DMS 273 (cell line): ENCODE data around the gene LAPTM4A.
A peak's percentile ranks its signal among the peaks of the same experiment; 100 is the strongest.

ENCODE experiments used
- DNase-seq: peaks from one replicate; lab custom pipeline; 2025; ENCODE audit not compliant: unreplicated experiment; lab: John Stamatoyannopoulos, UW

LAPTM4A gene

GRCh38 chr2:20025065-20025786 is 26.2 kb downstream of the LAPTM4A start:
- DNase-seq = no peak

- DNase-seq = no peak
Observed at GRCh38 chr2:20023688-20024087, 27.7 kb downstream of the LAPTM4A start.

DNA sequence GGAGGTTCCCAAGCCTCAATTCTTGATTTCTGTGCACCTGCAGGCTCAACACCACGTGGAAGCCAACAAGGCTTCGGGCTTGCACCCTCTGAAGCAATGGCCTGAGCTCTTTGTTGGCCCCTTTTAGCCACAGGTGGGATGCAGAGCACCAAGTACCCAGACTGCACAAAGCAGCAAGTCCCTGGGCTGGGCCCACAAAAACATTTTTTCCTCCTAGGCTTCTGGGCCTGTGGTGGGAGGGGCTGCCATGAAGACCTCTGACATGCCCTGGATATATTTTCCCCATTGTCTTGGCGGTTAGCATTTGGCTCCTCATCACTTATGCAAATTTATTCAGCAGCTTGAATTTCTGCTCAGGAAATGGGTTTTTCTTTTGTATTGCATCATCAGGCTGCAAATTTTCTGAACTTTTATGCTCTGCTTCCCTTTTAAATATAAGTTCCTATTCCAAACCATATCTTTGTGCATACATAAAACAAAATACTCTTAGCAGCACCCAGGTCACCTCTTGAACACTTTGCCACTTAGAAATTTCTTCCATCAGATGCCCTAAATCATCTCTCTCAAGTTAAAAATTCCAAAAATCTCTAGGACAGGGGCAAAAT is 29.9 kb downstream of the LAPTM4A start:
- no peak for DNase-seq

DNA sequence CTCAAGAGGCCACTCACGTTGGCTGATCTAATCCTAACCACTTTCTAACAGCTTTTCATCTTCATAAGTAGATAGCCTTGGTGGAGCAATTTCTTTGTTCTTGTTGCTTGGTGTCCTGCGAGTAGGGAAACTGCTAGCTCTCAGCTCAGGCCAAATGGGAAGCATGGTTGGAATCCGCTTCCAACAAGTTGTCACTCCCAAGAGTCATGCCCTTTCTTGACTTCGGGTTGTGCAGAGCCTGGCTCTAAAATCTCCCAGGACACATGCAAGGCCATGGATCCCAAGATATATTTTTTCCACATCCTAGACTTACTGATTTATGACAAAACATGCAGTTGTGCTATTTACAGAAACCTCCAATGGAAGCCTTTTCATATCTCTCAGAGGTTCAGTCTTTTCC is 31.7 kb downstream of the LAPTM4A start:
- no peak for DNase-seq

- DNase-seq = no peak
Observed at GRCh38 chr2:20018601-20019152, 32.8 kb downstream of the LAPTM4A start.

- DNase-seq = no peak
Observed at GRCh38 chr2:20016346-20016745, 35.1 kb downstream of the LAPTM4A start.

- DNase-seq = peak; percentile 76
Observed at GRCh38 chr2:20015482-20016083, 35.8 kb downstream of the LAPTM4A start.

GRCh38 chr2:20013126-20013849 is 38.1 kb downstream of the LAPTM4A start:
- no peak for DNase-seq

- peak; percentile 43 for DNase-seq
Observed at GRCh38 chr2:20012282-20013125, 38.9 kb downstream of the LAPTM4A start, which contains the start of gene MATN3. TSS of gene MATN3 (minus strand) at chr2:20012668. CDS start at chr2:20012631, 37 bp downstream.

- no peak for DNase-seq
Observed at GRCh38 chr2:20012032-20012281, 39.5 kb downstream of the LAPTM4A start.

DNA sequence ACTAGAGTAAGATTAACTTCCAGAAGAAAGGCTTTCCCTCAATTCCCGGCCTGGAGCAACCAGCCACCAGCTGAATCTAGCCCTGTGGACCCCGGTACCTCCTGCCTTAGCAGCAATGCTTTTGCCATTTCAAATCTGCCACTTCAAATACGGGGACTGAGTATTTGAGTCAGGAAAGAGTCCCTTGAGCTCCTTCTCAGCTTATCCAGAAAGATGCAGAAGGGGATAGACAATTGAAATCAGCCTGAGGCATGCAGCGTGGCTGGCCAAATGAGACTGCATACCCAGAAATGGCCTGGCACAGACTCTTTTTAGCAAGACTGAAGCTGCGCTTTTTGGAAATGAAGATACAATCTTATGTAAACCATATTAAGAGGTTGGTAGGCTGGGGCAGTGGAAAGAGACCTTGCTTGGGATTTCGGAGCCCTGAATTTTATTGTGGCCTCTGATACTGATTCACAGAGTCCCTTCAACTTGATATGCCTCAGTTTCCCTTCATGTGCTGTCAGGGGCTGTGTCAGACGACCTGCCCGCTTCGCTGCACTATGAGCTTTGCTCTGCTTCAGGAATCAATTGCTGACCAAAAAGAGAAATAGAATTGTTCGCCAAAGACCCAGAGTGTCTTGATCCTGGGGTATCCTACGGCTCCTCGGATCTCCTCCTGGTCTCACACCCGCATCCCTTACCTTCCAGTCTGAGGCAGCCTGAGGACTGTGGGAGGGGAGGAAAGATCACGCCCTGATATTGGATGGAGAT is 40.0 kb downstream of the LAPTM4A start:
- DNase-seq = no peak

DNA sequence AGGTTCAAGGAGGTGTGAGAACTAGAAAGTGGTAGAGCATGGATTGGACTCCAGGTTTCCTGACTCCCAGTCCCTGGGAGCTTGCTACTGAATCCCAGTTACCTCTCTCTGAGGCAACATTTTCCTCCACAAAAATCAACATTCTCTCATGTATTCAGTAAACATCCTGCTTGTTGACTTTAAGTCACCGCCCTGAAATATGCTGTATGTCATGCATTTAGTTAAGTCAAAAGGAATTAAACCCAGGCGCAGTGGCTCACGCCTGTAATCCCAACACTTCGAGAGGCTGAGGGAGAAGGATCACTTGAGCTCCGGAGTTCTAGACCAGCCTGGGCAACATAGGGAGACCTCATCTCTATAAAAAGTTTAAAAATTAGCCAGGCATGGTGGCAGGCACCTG is 42.7 kb downstream of the LAPTM4A start:
- DNase-seq = no peak

- no peak for DNase-seq
Observed at GRCh38 chr2:20005891-20006470, 45.4 kb downstream of the LAPTM4A start.

- no peak for DNase-seq
Observed at GRCh38 chr2:20005067-20005627, 46.3 kb downstream of the LAPTM4A start.

GRCh38 chr2:20001361-20001863 is 50.0 kb downstream of the LAPTM4A start:
- no peak for DNase-seq

- peak; percentile 47 for DNase-seq
Observed at GRCh38 chr2:19993731-19994130, 57.7 kb downstream of the LAPTM4A start.

DNA sequence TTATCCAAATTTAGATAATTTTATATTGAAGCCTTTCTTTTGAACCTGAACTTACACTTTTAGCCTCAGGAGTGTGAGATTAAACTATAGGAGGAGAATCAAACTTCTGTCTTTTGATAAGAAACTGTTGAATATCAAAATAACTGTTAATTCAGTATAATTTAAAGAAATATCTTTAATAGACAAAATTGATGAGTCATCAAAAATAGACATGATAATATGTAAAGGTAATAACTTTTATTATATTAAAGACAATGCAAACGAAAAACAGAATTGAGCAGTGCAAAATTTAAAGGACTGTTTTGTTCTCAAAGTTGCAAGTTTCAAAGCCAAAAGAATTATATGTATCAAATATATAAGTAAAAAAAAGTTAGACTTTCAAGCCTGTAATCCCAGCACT is 59.5 kb downstream of the LAPTM4A start:
- no peak for DNase-seq

GRCh38 chr2:19990416-19990728 is 61.1 kb downstream of the LAPTM4A start:
- DNase-seq = no peak

DNA sequence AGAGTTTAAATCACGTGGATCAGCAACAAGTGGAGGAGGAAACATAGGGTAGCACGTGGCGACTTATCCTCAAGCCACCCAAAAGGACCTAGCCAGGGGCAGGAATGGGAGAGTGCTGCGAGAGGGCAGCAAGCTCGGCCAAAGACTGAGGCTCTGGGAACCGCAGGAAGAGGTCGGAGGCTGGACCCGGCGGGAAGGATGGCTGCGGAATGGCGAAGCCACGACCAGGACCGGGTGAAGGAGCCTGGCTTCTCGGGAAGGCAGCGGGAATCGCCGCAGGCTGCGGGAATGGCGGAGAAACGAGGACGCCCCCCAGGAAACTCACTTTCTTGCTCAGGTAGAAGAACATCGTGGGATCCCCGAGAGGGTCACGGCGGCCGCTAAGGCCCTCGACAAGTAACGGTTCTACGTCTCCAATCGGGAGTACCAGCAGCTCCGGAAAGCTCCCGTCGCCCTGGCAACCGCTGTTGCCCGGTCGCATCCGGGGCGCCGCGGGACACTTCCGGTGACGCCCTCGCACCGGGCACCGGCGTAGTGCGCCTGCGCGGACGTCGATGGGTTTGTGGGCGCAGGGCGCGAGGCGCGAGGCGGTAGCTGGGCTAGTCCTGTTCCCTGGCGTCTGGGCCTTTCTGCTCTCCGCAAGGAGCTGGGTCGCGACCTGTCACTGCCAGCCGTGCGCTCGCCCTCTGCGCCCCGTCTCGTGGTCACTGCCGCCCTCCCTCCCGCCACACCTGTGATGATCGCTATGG is 61.6 kb downstream of the LAPTM4A start, which contains the start of gene WDR35:
Gene WDR35, minus strand, starts transcription at position 439 of the 749 bp plus-strand sequence. Its CDS starts 90 bp downstream, at position 349.
- peak; percentile 98 for DNase-seq
